GM12875 (cell line): Measurements from ENCODE around the gene REEP5.

ENCODE experiments used
- H3K4me3 ChIP-seq: one replicate; pipeline ENCODE4 v1.5.1; 2011; ENCODE audit warnings: low read depth, low read length, control low read depth
- TF ChIP-seq, protein P1 (sequence below): IDR thresholded peaks from 2 replicates; pipeline ENCODE4 v1.5.1; 2011; ENCODE audit warnings: low read depth, mild to moderate bottlenecking, control low read depth, inconsistent platforms, low read length, moderate library complexity, borderline replicate concordance; ENCODE audit not compliant: insufficient read depth

REEP5 gene

GRCh38 chr5:112860929-112861637, 60.9 kb downstream of the REEP5 start, which contains the start of gene SRP19:
SRP19 (plus strand) TSS chr5:112861287; CDS start chr5:112861377, 90 bp downstream.
- H3K4me3 ChIP-seq: peak within 1 kb of the TSS; percentile 89
- TF ChIP-seq, protein P1, sequence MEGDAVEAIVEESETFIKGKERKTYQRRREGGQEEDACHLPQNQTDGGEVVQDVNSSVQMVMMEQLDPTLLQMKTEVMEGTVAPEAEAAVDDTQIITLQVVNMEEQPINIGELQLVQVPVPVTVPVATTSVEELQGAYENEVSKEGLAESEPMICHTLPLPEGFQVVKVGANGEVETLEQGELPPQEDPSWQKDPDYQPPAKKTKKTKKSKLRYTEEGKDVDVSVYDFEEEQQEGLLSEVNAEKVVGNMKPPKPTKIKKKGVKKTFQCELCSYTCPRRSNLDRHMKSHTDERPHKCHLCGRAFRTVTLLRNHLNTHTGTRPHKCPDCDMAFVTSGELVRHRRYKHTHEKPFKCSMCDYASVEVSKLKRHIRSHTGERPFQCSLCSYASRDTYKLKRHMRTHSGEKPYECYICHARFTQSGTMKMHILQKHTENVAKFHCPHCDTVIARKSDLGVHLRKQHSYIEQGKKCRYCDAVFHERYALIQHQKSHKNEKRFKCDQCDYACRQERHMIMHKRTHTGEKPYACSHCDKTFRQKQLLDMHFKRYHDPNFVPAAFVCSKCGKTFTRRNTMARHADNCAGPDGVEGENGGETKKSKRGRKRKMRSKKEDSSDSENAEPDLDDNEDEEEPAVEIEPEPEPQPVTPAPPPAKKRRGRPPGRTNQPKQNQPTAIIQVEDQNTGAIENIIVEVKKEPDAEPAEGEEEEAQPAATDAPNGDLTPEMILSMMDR: no peak

- H3K4me3 ChIP-seq: peak overlapping the region; percentile 89
Observed at GRCh38 chr5:112860571-112860928, 61.5 kb downstream of the REEP5 start.

DNA sequence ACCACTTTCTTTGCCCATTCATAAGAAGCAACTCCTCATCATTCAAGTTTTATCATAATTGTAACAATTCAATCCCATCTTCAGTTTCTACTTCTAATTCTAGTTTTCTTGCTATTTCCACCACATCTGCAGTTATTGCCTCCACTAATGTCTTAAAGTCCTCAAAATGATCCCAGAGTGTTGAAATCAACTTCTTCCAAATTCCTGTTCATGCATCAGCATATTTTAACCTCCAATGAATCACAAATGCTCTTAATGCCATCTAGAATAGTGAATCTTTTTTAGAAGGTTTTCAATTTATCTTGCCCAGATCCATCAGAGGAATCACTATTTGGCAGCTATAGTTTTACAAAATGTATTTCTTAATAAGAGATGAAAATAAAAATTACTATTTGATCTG, 64.2 kb downstream of the REEP5 start:
- no peak overlapping the region for H3K4me3 ChIP-seq
- TF ChIP-seq, protein P1: no peak

DNA sequence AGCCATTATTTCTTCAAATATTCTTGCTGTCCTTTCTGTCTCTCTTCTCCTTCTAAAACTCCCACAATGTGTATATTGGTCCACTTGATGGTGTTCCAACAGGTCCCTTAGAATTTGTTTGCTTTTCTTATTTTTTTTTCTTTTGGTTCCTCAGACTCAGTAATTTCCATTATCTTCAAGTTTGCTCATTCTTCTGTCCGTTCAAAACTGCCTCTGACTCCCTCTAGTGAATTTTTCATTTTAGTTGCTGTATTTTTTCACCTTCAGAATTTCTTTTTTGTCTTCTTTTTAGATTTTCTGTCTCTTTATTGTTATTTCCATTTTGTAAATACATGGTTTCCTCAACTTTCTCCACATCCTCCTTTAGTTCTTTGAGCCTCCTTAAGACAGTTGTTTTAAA, 67.4 kb downstream of the REEP5 start:
- H3K4me3 ChIP-seq: no peak overlapping the region
- TF ChIP-seq, protein P1: no peak

DNA sequence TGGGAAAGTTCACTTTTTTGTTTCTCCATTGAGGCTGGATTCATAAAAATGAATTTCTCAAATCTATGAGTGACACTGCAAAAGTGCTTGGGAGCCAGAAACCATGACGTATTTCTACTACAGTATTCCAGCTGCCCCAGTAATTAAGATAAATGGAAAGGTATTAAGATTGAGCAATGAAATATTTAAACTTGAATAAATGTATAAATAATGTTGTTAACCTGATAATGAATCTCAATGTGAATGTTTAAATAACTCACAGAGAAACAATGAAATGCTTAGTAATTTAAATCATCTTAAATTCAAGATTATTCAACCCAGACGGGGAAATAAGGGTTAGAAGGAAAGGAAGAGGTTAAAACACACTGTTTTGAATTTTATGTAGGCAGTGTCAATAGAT, 72.1 kb downstream of the REEP5 start:
- TF ChIP-seq, protein P1: no peak
- H3K4me3 ChIP-seq: no peak overlapping the region

DNA sequence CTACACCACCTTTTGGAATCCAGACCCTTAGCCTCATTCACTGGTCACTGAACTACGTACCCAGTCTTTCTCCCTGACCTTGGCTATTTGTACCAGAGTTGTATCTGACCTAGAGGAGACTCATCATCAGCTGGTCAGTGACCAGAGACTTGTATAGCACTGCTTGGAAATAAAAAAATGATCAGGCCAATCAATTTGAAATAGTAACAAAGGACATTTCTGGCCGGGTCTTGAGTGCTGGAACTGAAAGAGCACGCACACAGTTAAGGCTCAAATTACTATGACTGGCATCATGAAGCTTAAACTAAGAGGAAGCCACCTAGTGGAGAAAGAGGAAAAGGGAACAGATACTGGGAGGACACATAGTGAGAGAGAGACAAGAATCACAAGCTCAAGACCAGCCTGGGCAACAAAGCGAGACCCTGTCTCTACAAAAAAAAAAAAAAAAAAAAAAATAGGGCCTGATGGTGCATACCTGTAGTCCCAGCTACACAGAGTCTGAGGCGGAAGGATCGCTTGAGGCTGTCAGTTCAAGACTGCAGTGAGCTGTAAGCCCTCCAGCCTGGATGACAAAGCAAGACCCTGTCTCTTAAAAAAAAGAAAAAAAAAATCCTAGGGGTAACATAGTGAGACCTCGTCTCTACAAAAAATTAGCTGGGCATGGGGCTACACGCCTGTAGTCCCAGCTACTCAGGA, 73.8 kb downstream of the REEP5 start:
- TF ChIP-seq, protein P1: peak; percentile 66; the same call in 1 of the 2 replicates
- no peak overlapping the region for H3K4me3 ChIP-seq

GRCh38 chr5:112847306-112847705, 74.7 kb downstream of the REEP5 start:
- TF ChIP-seq, protein P1: no peak
- H3K4me3 ChIP-seq: no peak overlapping the region
